NCI-H748 treated with DMSO at 0.1 percent for 48 hours (cell line): Measurements from ENCODE around the gene ATP8A2.

Experiments used
- DNase-seq: peaks from one replicate; lab custom pipeline; 2025; lab: John Stamatoyannopoulos, UW

Gene ATP8A2

DNA sequence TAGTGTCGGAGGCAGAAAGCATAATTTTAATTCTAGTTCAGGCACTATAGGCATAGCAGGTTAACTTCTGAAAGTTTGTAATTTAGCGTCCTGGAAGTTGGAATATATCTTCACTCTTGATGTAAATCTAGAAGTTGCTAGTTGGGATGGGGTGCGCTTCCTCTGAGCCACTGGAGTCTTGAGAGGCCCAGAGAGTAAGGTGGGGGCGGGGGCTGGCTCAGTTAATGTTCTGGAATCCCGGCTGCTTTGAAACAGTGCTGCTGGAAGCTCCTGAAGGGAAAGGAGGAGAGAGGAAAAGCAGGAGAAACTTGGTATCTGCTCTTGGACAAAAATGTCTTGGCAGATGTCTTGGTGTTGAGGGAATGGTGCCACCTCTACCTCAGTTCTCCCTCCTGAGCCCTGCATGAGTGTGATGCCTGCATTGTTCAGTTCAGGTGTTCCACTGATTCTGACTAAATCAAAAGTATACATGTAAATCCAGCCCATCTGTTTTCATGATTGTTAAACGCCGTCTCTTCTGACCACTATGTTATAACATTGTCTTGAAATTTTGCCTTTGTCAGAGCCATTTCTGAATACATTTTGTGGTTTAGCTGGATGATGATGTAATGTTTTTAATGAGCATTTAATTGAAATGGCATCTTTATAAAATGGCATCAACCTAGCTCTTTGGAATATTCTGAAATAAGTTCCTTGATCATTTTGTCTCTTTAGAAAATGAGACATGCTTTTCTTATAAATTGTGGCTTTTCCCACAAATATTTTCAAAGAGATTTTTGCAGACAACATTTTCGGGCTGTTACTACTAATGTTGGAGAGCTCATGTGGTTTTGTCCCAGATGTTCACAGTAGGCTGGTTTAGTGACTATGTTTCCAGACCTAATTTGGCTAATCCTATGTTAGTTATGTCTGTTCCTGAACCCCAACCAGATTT lies 477.3 kb downstream of the ATP8A2 start:
- no peak for DNase-seq

DNA sequence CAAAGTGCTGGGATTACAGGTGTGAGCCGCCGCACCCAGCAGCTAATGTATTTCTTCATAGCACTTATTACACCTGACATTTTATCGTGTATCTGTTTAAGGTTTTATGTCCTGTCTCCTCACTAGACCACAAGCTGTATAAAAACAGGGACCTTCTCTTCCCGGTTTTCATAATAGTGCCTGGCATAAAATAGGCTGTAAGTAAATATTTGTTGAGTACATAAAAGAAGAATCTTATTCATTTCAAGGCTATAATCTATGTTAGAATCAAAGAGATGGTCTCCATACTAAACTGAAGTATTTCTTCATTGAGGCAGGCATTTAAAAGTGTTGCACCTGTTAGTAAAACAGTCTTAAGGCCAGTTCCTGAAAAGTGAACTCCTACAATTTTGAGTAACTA lies 486.1 kb downstream of the ATP8A2 start:
- peak; percentile 63 for DNase-seq

DNA sequence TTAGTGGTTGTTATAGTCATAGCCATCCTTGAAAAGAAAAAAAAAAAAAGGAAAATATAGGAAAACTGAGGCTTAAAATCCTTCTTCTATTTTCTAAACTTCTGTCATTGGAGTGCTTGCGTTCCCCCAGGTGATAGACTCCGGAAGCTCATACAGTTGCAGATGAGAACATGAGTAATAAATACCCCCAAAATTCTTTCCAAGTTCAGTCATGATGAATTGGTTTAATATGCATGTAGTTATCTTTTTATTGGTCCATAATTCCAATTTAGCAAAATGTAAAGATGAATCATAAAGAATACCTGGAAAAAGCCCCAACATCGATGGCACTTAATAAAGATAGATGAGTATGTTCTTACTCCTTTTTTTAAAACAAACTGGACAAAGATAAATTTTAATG lies 487.8 kb downstream of the ATP8A2 start:
- no peak for DNase-seq

DNA sequence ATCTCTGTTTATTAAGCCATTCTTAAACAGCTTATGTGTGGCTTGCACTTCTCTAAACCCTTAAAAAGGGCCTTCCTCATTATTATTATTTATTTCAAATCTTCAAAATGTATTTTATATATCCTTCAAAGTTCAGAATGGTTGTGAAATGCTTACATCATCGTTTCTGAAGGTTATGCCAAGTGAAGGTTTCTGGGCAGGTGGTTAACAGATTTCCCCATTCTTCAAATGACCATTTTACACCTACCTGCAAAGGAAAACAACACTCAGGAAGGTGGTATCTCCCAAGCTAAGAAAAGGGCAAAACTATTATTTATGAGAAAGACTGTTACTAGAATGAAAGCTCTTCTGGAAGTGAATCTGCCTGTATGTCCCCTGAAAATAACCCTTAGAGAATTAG lies 488.5 kb downstream of the ATP8A2 start:
- no peak for DNase-seq

DNA sequence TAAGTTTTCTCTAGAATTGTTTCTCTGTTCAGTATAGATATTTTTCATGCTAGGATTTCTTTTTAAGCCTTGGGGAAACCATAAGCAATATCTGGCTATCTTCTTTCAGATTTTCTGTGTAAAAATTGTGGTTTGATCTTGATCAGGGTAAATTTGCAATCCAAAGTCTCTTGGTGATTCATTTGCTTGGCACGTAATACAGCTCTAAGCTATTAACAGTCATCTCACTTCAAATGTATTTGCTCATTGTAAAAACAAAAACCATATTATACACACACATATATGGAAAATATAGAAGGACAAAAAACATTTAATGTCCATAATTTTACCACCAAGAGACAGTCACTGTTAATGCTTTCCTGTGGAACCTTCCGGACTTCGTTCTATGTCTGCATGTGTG lies 489.1 kb downstream of the ATP8A2 start:
- no peak for DNase-seq

DNA sequence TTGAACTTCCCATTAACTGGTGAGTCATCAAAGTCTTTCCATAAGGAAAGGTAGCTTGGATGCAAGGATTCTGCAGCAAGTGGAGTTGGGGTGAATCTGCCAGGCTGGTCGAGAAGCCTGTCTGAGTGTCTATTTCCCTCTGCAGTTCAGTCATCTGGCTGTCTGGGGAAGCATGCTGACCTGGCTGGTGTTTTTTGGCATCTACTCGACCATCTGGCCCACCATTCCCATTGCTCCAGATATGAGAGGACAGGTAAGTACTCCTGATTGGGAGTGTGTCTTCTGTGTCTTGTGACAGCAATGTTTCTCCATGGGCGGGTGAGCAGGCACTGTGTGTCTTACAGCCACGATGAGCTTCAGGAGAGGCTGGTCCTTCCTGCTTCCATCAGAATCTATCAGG lies 490.4 kb downstream of the ATP8A2 start:
- no peak for DNase-seq

DNA sequence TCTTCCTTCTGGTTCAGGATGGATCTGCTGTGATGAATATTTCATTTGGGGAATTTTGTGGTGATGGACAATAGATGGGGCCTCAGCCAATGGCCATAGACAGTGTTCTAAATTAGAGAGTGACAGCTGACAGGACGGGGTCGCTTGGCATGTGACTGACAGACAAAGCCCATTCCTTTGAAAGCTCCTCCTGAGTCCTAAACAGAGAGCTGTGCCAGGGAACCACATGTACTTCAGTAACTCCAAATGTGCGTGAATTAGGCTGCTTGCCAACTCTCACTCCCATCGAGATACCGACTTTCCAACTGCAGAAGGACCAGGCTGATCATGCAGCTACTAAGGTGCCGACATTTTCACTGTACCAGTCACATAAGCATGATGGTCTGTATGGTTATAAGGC lies 492.3 kb downstream of the ATP8A2 start:
- DNase-seq = no peak

DNA sequence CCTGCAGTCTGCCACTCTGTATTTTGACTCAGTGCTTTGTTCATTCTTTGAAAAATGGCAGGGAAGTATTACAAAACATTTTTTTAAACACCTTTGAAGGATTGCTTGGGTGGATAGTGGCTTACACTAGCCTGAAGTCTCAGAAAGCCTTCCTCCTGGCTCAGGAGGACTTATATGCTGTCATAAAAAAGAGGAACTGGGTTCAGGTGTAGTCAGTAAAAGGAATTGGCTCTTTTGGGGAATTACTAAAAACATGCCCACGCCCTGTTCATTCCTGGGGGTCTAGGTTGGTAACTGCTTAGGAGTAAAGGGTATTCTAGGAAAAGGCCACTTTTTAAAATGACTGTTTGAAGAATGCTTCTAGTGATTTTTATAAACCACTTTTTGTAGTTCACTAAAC lies 493.2 kb downstream of the ATP8A2 start:
- DNase-seq = no peak

DNA sequence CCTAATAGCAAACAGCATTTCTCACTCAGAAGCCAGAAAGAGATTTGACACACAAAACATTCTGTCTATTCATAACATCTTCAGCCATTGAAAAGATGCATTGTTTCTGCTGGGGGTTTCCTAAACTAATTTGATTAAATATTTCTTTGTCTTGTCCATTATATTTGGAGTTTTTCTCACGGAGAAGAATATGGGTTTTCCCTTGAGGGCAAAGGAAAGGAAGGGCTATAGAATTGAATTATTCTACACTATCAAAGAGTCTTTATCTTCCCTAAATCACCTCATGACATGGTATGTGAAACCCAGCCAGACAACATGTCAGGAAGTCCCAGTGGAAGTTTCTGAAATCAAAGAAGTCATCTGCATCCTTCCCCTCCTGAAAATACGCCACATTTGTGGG lies 493.6 kb downstream of the ATP8A2 start:
- no peak for DNase-seq

DNA sequence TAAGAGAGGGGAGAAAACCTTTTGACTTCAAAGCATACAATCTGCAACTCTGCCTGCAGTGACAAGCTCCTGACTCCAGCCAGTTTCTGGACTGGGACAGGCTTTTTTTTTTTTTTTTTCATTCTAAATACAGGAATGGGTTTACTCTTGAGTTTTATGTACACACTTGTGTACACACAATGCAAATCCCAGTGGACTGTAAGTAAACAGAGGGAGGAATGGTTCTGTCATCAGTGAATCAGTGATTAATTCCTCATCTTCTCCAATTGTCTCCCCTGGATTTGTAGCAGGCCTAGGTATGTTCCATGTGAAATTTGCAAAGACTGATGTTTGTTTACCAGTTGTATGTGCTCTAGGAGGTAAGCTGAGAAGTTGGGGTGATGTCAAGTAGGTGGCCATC lies 495.3 kb downstream of the ATP8A2 start:
- no peak for DNase-seq

DNA sequence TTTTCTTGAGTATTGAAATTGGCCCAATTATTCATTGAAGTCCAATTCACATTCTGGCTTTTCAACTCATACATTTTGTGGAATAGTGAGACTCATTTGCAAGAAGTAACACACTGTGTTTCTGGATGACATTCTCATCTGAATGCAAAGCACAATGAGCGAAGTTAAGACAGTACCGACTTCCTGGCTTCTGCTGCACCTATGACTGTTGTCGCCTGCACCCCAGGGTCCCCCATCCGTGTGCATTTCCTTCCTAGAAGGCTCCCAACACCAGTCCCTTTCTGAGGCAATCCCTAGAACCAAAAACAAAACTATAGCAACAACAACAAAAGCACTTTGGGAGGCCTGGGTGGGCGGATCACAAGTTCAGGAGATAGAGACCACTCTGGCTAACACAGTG lies 496.7 kb downstream of the ATP8A2 start:
- no peak for DNase-seq

DNA sequence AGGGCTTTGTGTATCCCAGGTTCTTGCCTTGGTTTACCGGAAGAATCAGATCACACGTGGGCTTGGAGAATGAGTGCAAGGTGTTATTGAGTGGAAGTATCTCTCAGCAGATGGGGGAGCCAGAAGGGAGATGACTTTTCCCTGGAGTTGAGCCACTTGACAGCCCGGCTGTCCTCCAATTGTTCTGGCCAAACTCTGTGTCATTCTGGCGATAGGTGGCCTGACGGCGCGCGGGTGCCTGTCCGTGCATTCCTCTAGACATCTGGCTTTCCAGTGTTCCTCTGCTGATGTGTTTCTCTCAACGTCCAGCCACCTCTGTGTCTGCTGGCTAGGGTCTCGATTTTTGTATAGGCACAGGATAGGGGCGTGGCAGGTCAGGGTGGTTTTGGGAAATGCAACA lies 498.2 kb downstream of the ATP8A2 start:
- DNase-seq = no peak

DNA sequence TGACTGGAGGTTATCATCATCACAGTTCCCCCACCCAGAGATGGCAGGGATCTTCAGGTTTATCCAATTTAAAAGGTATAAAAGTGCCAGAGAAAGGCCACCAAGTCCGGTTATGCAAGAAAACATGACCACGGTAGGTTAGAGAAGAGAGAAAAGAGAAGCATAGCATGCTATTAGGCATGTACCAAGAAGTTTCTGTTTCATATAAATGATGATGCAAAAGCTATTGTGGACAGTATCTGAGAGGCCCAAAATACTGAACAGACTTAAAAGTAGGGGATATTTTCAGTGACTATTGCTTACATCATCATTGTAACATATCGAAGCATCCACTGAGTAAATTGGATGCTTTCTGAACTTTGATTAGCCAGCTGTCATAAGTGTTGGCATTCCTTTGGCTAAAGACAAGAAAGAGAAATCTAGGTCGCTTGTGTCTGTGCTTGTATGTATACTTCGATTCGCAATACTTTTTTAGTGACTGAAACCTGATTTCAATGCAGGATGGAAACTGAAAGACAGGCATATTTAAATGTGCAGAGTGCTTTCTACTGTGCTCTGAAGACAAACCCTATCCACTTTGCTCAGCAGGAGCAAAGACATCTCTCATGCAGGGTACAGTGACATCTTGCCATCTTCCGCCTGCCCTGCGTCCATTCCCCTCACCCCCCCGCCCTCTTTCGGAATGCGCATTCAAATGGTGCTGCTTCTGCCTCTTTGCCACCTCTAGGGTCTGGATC lies 499.8 kb downstream of the ATP8A2 start:
- DNase-seq = no peak

DNA sequence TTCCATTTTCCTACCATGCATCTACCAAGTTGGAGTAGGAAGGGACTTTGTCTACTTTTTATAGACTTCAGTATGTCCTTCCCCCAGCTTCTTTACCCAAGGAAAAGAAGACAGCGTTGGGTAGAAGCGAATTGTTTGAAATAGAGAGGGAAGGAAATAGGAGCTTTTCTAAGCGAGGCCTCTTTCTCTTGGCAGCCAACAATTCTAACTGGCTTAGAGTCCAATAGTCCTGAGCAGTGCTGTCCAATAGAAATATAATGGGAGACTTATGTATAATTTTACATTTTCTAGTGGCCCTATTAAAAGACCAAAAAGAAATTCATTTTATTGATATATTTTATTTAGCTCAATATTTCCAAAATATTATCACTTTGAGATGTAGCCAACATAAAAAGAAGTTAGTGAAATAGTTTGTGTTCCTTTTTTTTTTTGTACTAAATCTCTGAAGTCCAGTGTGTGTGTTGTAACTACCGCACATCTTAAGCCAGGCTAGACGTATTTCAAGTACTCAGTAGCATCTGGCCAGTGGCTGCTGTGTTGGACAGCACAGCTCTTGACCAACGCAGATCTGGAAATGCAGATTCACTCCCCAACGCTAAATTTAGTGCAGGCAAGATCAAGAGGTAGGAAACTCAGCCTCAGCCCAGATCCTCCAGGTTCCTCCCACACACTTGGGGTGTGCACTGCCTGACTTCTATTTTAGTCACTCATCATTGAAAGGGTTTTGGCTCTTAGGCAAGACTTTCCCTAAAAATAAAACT lies 500.9 kb downstream of the ATP8A2 start:
- no peak for DNase-seq

DNA sequence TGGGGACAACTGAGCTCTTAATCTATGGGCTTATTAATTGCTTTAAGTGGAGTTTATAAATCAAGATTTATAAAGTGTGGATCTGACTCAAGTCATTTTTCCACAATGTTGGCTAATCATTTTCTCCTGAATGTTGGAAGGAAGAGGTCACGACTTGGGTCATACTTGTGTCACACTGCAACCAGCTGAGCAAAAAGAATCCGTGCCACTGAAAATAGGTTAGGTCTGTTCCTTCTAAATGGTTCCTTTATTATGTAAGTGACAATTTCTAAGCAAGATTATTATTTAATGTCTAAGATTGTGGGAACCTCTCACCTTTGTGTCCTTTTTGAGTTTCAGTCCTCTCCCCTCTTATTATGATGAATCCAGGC lies 501.5 kb downstream of the ATP8A2 start:
- DNase-seq = no peak

DNA sequence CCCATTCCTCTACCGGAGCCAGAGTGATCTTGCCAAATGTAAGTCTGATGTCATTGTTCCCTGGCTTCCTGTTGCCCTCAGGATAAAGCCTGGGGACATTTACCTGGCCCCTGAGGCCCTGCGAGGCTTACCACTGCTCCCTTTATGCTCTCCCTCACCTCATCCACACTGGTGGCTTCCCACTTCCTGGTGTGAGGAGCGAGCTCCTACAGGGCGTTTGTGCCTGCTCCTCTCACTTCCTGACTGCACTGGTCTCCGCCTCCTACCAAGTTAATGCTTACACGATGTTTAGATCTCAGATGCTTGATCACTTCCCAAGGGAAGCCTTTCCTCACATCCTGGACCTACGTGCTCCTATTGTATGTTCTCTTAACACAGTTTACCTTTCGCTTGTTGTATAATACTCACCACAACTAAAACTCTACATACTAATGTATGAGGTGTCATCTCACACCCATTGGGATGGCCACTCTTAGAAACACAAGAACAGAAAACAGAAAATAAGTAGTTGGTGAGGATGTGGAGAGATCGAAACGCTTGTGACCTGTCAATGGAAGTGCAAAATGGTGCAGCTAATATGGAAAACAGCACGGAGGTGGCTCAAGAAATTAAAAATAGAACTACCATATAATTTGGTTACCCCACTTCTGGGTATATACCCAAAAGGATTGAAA lies 502.4 kb downstream of the ATP8A2 start:
- DNase-seq = no peak

DNA sequence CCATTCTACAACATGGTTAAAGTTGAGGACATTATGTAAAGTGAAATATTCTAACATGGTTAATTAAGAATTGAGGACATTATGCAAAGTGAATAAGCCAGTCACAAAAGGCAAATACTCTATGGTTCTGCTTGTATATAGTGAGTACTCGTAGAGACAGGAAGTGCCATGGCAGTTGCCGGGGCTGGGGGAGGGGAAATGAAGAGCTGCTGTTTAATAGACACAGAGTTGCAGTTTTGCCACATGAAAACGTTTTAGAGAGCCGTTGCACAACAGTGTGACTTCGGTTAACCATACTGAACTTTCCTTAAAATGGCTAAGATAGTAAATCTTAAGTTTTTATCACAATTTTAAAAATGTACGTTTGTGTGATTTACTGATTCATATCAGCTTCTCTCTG lies 503.1 kb downstream of the ATP8A2 start:
- DNase-seq = no peak

DNA sequence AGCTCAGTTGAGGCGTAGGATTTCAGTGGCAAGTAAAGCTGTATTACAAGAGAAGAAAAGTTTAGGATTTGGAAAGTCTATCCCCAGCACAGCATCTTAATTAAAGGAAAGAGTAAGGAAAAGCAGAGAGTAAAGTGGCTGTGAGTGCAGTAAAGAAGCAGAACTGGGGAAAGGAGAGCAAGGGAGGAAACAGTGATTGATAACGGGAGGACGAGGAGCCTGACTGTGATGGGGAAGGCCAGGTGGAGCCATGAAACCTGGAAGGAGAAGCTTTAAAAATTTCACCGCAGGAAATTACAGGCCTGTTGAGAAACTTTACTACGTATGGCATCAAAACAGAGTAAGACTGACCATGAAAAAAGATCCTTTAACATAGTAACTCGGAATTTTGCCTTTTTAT lies 504.5 kb downstream of the ATP8A2 start:
- no peak for DNase-seq

DNA sequence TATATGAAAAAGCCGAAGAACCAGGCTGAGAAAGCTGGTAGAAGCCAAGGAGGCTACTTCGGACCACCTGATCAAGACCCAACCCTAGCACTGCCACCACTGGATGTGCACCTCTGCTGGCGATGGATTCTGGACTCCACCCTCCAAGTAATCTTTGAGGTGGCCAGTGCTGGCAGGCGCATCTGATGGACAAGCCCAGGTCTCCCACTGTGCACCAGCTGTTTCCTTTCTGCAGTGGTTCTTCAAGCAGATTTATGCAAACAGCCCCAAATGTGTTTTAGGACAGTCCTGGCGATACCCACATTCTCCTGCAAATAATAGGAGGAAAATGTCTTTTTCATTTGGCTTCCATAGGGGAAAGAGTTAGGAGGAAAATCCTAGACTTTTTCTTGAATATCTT lies 507.7 kb downstream of the ATP8A2 start:
- no peak for DNase-seq

DNA sequence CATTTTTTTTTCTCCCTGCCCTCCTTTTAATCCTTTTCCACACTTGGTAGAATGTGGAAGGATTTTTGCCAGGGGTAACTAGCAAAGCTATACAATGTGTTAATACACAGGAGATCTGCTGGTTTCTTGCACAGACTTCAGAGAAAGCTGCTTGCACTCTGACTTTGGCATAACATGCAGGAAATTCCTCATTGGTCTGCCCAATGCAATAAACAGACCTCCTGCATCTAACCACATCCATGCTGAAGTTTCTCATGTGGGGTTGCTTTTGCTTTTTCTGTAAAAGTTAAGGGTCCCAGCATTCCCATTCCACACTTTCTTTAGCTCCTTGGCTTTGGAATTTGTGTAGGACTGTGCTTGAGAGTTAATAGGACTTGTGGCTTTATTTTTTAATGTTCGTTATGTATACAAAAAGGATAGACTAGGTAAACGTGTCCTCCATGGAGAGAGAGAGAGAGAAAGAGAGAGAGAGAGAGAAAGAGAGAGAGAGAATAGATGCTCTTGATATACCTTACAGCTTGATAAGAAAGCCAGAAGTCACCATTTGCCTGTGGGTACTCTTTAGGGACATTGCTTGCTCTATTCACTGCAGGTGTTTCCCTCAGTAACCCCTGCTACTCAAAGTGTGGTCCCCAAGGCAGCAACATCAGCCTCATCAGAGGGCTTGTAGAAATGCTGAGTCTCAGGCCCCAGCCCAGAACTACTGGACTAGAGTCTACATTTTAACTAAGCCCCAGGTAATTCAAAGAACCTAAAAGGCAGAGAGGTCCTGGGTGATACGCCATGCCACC lies 509.6 kb downstream of the ATP8A2 start:
- DNase-seq = peak; percentile 77

DNA sequence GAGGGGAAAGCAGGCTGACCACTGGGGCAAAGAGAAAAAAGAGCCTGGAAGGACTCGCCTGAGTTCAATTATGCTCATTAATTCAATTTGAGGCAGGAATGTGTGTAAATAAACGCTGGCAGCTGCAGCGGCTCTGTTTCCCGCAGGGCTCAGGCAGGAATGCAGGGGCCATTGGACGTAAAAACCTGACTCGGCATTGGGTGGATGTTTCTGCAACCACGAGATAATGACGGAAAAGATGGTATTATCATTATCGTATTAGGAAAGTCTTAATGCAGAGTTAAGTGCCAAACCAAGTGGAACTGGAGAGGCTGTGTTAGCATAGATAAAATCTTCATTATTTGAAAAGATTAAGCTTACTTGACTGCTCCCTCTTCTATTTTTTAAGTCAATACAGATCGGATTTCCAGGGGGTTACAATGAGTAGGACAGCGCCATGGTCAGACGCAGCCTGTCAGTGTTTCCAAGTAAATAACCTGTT lies 510.2 kb downstream of the ATP8A2 start:
- DNase-seq = peak; percentile 99
